ENCODE data around the gene KLF5. TPM values are rescaled to one million over a fixed set of nuclear protein-coding genes. Genes with fewer than 3 reads are reported as not detected.

The KLF5 gene
- total and polyA plus RNA-seq, 2 of the 4 experiments (the other 2 are of a cell fraction), result 5.4 to 8.8 TPM

DNA sequence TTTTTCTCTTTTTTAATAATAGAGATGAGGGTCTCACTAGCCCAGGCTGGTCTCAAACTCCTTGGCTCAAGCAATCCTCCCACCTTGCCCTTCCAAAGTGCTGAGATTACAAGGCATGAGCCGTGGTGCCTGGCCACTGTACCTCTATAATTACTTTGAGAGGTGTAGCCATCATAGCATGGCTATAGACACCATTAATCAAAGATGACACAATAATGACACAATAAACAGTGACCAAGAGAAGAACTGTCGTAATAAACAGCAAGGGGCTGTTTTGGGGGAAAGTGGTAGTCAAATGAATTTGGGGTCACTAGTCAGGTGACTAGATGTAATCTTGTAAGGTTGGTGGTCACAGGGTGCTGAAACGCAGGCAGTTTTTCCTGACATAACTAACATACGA lies 30.4 kb downstream of the KLF5 start:
- BruUV-seq (replicated peaks), result no TSS peak

More for the DNA sequence above, 30.4 kb downstream of the KLF5 start:
- no peaks in the 10 kb centered on the region for H3K36me3 ChIP-seq (ENCODE audit: control insufficient read depth, insufficient read depth, low read length)
- no peak for TF ChIP-seq FOS (IDR thresholded peaks at IDR 0.05; ENCODE audit: low read depth, low read length)
- TF ChIP-seq CHD1 (IDR thresholded peaks at IDR 0.05; ENCODE audit: low read depth, low read length), result no peak
- no peak for TF ChIP-seq MAFK (IDR thresholded peaks at IDR 0.05; ENCODE audit: low read depth, low read length)
- no peak for TF ChIP-seq SMC3 (IDR thresholded peaks at IDR 0.05; ENCODE audit: low read depth, low read length)
- TF ChIP-seq CEBPB (IDR thresholded peaks at IDR 0.05; ENCODE audit: low read depth, low read length), result no peak
- TF ChIP-seq RCOR1 (IDR thresholded peaks at IDR 0.05; ENCODE audit: insufficient replicate concordance, low read length), result no peak
- no peak for TF ChIP-seq NFE2L2 (IDR thresholded peaks at IDR 0.05; ENCODE audit: low read depth, low read length)
- TF ChIP-seq, protein P1, sequence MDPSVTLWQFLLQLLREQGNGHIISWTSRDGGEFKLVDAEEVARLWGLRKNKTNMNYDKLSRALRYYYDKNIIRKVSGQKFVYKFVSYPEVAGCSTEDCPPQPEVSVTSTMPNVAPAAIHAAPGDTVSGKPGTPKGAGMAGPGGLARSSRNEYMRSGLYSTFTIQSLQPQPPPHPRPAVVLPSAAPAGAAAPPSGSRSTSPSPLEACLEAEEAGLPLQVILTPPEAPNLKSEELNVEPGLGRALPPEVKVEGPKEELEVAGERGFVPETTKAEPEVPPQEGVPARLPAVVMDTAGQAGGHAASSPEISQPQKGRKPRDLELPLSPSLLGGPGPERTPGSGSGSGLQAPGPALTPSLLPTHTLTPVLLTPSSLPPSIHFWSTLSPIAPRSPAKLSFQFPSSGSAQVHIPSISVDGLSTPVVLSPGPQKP (IDR thresholded peaks at IDR 0.05; ENCODE audit: borderline replicate concordance, low read depth, low read length), result no peak
- no peak for TF ChIP-seq RFX5 (IDR thresholded peaks at IDR 0.05; ENCODE audit: low read depth, low read length)
- no peak for TF ChIP-seq MAZ (IDR thresholded peaks at IDR 0.05; ENCODE audit: borderline replicate concordance, low read depth, low read length)
- TF ChIP-seq, protein P2, sequence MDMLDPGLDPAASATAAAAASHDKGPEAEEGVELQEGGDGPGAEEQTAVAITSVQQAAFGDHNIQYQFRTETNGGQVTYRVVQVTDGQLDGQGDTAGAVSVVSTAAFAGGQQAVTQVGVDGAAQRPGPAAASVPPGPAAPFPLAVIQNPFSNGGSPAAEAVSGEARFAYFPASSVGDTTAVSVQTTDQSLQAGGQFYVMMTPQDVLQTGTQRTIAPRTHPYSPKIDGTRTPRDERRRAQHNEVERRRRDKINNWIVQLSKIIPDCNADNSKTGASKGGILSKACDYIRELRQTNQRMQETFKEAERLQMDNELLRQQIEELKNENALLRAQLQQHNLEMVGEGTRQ (IDR thresholded peaks at IDR 0.05; ENCODE audit: low read depth, low read length), result no peak
- TF ChIP-seq POLR2A (IDR thresholded peaks at IDR 0.05; ENCODE audit: low read depth, low read length), result no peak
- no peak for TF ChIP-seq MXI1 (IDR thresholded peaks at IDR 0.05; ENCODE audit: borderline replicate concordance, low read depth, low read length)
- TF ChIP-seq BHLHE40 (IDR thresholded peaks at IDR 0.05; ENCODE audit: low read depth, low read length), result no peak
- no peak for TF ChIP-seq RAD21 (IDR thresholded peaks at IDR 0.05; ENCODE audit: low read length)
- TF ChIP-seq, protein P3, sequence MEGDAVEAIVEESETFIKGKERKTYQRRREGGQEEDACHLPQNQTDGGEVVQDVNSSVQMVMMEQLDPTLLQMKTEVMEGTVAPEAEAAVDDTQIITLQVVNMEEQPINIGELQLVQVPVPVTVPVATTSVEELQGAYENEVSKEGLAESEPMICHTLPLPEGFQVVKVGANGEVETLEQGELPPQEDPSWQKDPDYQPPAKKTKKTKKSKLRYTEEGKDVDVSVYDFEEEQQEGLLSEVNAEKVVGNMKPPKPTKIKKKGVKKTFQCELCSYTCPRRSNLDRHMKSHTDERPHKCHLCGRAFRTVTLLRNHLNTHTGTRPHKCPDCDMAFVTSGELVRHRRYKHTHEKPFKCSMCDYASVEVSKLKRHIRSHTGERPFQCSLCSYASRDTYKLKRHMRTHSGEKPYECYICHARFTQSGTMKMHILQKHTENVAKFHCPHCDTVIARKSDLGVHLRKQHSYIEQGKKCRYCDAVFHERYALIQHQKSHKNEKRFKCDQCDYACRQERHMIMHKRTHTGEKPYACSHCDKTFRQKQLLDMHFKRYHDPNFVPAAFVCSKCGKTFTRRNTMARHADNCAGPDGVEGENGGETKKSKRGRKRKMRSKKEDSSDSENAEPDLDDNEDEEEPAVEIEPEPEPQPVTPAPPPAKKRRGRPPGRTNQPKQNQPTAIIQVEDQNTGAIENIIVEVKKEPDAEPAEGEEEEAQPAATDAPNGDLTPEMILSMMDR (conservative IDR thresholded peaks at IDR 0.05; ENCODE audit: low read depth, low read length), result no peak
- H4K91ac ChIP-seq (ENCODE audit: insufficient read depth, low read depth, low read length), result no peak overlapping the region
- ChIA-PET POLR2A (ENCODE audit: unreplicated experiment) (no interaction called here), CTCF (no interaction called here)
- H3K27ac ChIP-seq (ENCODE audit: insufficient read depth, low read length), result no peak overlapping the region
- in situ Hi-C loops (cut with MboI; ENCODE audit: low sequenced_read_pairs) (no loop called here), intact Hi-C loops (cut with micrococcal nuclease) (no loop called here), dilution Hi-C loops (cut with HindIII; ENCODE audit: low sequenced_read_pairs, unreplicated experiment) (no loop called here)
- H3K4me1 ChIP-seq (ENCODE audit: control insufficient read depth, insufficient read depth, low read length), result peaks cover 2% of the 10 kb centered on the region; the same call in 1 of the 2 replicates
- ATAC-seq (ENCODE audit: low read depth) (no peak), DNase-seq (no peak)
- no peak overlapping the region for H3K14ac ChIP-seq (replicated peaks; ENCODE audit: low read depth, low read length)
- H2BK15ac ChIP-seq (ENCODE audit: low read depth, low read length), result no peak overlapping the region
- H3K56ac ChIP-seq (ENCODE audit: extremely low read depth, insufficient read depth, low read length), result no peak overlapping the region
- no peaks in the 10 kb centered on the region for H3K27me3 ChIP-seq (ENCODE audit: control insufficient read depth, insufficient read depth, low read length)
- no peak overlapping the region for H2AK9ac ChIP-seq (replicated peaks; ENCODE audit: low read depth, low read length, poor library complexity)
- H3K9ac ChIP-seq (ENCODE audit: low read depth, low read length), result no peak overlapping the region
- 0 out of 2 replicates have a peak, but pooled peaks cover 3% of the 10 kb centered on the region for H3K9me1 ChIP-seq (ENCODE audit: insufficient read depth, low read length)
- no peak overlapping the region for H4K5ac ChIP-seq (ENCODE audit: low read depth, low read length)
- no peak overlapping the region for H3K23ac ChIP-seq (ENCODE audit: low read depth, low read length)
- H3K18ac ChIP-seq (ENCODE audit: low read depth, low read length), result no peak overlapping the region
- 0 out of 2 replicates have a peak overlapping the region, but pooled peaks have one; percentile 31 for H2AK5ac ChIP-seq (ENCODE audit: low read depth, low read length)
- H3K79me1 ChIP-seq (ENCODE audit: low read depth in 1 of 2, low read length in 2 of 2), result no peaks in the 10 kb centered on the region
- no peaks in the 10 kb centered on the region for H4K20me1 ChIP-seq (ENCODE audit: insufficient read depth, low read length)
- H3K4ac ChIP-seq (ENCODE audit: low read depth, low read length), result no peak overlapping the region
- no peak overlapping the region for H2AFZ ChIP-seq (replicated peaks; ENCODE audit: low read length, poor library complexity)
- peak overlapping the region; percentile 6; the same call in 1 of the 2 replicates for H2BK120ac ChIP-seq (ENCODE audit: low read depth, low read length)
- no CpG with 5 or more reads among the region's 4 CpGs for WGBS, 2 experiments (ENCODE audit: extremely low coverage in 2 of 2, insufficient read length in 1 of 2)
- no peak overlapping the region for H3K4me3 ChIP-seq (ENCODE audit: insufficient read depth, low read depth, low read length)
- H3K9me3 ChIP-seq (ENCODE audit: control insufficient read depth, insufficient read depth, low read length), result peaks cover 10% of the 10 kb centered on the region
- peak overlapping the region; percentile 29; the same call in 1 of the 2 replicates for H2BK20ac ChIP-seq (ENCODE audit: low read depth, low read length)
- no peak overlapping the region for H4K8ac ChIP-seq (ENCODE audit: low read depth in 2 of 2, low read length in 2 of 2)
- no peak overlapping the region for H3K4me2 ChIP-seq (ENCODE audit: low read depth, low read length)
- H2BK5ac ChIP-seq (ENCODE audit: low read depth, low read length, poor library complexity, severe bottlenecking), result no peak overlapping the region
